B cell (primary cell): ENCODE data around the gene EGFL7. TPM values are rescaled to one million over a fixed set of nuclear protein-coding genes. Genes with fewer than 3 reads are reported as not detected.

ENCODE experiments used
- ATAC-seq: fragments of 200-7000 bp; cut with Tn5 transposase; one replicate; pipeline ENCODE4 v1.10.0; 2021; ENCODE audit warnings: low read depth, mild to moderate bottlenecking, moderate number of reproducible peaks, moderate library complexity
- CTCF ChIA-PET: fragments of 350-600 bp; sonication (Branson Sonifier 250); formaldehyde crosslinking; loops from one replicate; lab custom pipeline; 2021; ENCODE audit warnings: antibody characterized with exemption, inconsistent platforms; lab: Charles Lee
- POLR2A ChIA-PET: fragments of 350-600 bp; sonication (Branson Sonifier 250); formaldehyde crosslinking; loops from one replicate; lab custom pipeline; 2021; ENCODE audit warnings: antibody characterized with exemption; lab: Charles Lee
- DNase-seq: peaks from one replicate; pipeline ENCODE4 v3.0.0; 2013
- H2AFZ ChIP-seq: 2 replicates; pipeline ENCODE4 v1.6.1; 2012; ENCODE audit warnings: mild to moderate bottlenecking, low read depth, low read length; ENCODE audit not compliant: insufficient read depth, poor library complexity, severe bottlenecking
- H3K27ac ChIP-seq, 2 donors: 1 replicate in 1 of 2; 2 replicates in 1 of 2; pipeline ENCODE4 v1.5.1; 2012 to 2013; ENCODE audit warnings: low read length in 2 of 2, mild to moderate bottlenecking in 2 of 2, moderate library complexity in 1 of 2
- H3K27me3 ChIP-seq, 4 experiments: fragments of 200-600 bp in 1 of 4; sonication (generic) in 1 of 4; replicated peaks in 1 of 4; 1 replicate in 2 of 4; 2 replicates in 2 of 4; pipeline versions ENCODE4 v1.6.1 to v1.7.0; 2013 to 2016; ENCODE audit warnings: low read length in 3 of 4, mild to moderate bottlenecking in 2 of 4, mixed read lengths in 1 of 4, moderate library complexity in 1 of 4; ENCODE audit not compliant: insufficient read depth in 4 of 4, control insufficient read depth in 3 of 4; ENCODE audit errors: control extremely low read depth in 1 of 4
- H3K36me3 ChIP-seq, 2 experiments: replicated peaks in 1 of 2; 1 replicate in 1 of 2; 2 replicates in 1 of 2; pipeline versions ENCODE4 v1.6.1 to v1.7.1; 2013; ENCODE audit warnings: low read length in 1 of 2; ENCODE audit not compliant: insufficient read depth in 2 of 2, control insufficient read depth in 1 of 2; ENCODE audit errors: control extremely low read depth in 1 of 2, extremely low read depth in 1 of 2
- H3K4me1 ChIP-seq, 2 donors: fragments of 200-600 bp in 1 of 2; sonication (generic) in 1 of 2; 1 replicate in 1 of 2; 2 replicates in 1 of 2; pipeline versions ENCODE4 v1.5.1 to v1.6.1; 2013 to 2017; ENCODE audit warnings: low read length in 2 of 2; ENCODE audit not compliant: control insufficient read depth in 2 of 2, insufficient read depth in 2 of 2
- H3K4me2 ChIP-seq: replicated peaks from 2 replicates; pipeline ENCODE3; 2012; ENCODE audit warnings: mild to moderate bottlenecking, low read depth, low read length; ENCODE audit not compliant: poor library complexity, severe bottlenecking
- H3K4me3 ChIP-seq, 5 experiments: fragments of 200-600 bp in 1 of 5; sonication (generic) in 1 of 5; 1 replicate in 3 of 5; 2 replicates in 2 of 5; pipeline versions ENCODE4 v1.5.1 to v1.7.0; 2011 to 2016; ENCODE audit warnings: low read length in 4 of 5, mild to moderate bottlenecking in 4 of 5, low read depth in 2 of 5, control low read depth in 1 of 5, moderate library complexity in 1 of 5; ENCODE audit not compliant: insufficient read depth in 1 of 5; ENCODE audit errors: control extremely low read depth in 1 of 5, extremely low read depth in 1 of 5
- H3K79me2 ChIP-seq: fragments of 200-600 bp; sonication (generic); one replicate; pipeline ENCODE4 v1.6.0; 2016; ENCODE audit warnings: low read length; ENCODE audit not compliant: control insufficient read depth, insufficient read depth
- H3K9ac ChIP-seq: fragments of 200-600 bp; sonication (generic); 2 replicates; pipeline ENCODE4 v1.6.1; 2017; ENCODE audit warnings: mild to moderate bottlenecking, low read length, moderate library complexity
- H3K9me3 ChIP-seq, 3 donors: one replicate each; pipeline versions ENCODE4 v1.6.1 to v1.7.1; 2013; ENCODE audit warnings: low read length in 2 of 3; ENCODE audit not compliant: control insufficient read depth in 2 of 3, insufficient read depth in 1 of 3; ENCODE audit errors: control extremely low read depth in 1 of 3
- H4K20me1 ChIP-seq: 2 replicates; pipeline ENCODE4 v1.6.0; 2012; ENCODE audit warnings: mild to moderate bottlenecking, low read length; ENCODE audit not compliant: insufficient read depth, control insufficient read depth, poor library complexity, severe bottlenecking
- H3K27ac Mint-ChIP-seq: one replicate; pipeline ENCODE4 v1.8.0; 2021; ENCODE audit warnings: mixed read lengths
- H3K27me3 Mint-ChIP-seq: one replicate; pipeline ENCODE4 v1.8.0; 2021; ENCODE audit warnings: mixed read lengths
- H3K4me1 Mint-ChIP-seq: one replicate; pipeline ENCODE4 v1.8.0; 2021; ENCODE audit warnings: mixed read lengths
- H3K4me3 Mint-ChIP-seq: one replicate; pipeline ENCODE4 v1.8.0; 2021; ENCODE audit warnings: mixed read lengths
- H3K9me3 Mint-ChIP-seq: one replicate; pipeline ENCODE4 v1.8.0; 2022; ENCODE audit warnings: mixed read lengths; ENCODE audit not compliant: insufficient read depth
- CTCF ChIP-seq: fragments of 200-600 bp; IDR thresholded peaks from one replicate; pipeline ENCODE4 v1.8.0; 2022; ENCODE audit warnings: antibody characterized with exemption, mild to moderate bottlenecking
- EZH2 ChIP-seq: IDR thresholded peaks from 2 replicates; pipeline ENCODE4 v1.6.1; 2012; ENCODE audit warnings: borderline replicate concordance, low read depth, mild to moderate bottlenecking, moderate library complexity, low read length; ENCODE audit not compliant: insufficient read depth, poor library complexity, severe bottlenecking
- WGBS: methylation state at CpG from one replicate; pipeline ENCODE4 v1.1.5; 2013; ENCODE audit warnings: missing lambda C conversion rate; ENCODE audit not compliant: insufficient coverage; 5-methylcytosine and 5-hydroxymethylcytosine counted together
- intact Hi-C: fragments of 100-400 bp; cut with micrococcal nuclease; formaldehyde crosslinking; loops from one replicate; pipeline ENCODE4 v1.10.0; 2022
- polyA plus RNA-seq: library from polyadenylated mRNA; depleted of rRNA; stranded (reverse); fragments of >200 nt; gene quantifications from 2 replicates; pipeline ENCODE4 v1.2.3, GENCODE V29; 2012
- total RNA-seq, 2 donors: library from RNA; stranded (reverse); fragments of 120-200 nt in 1 of 2; gene quantifications; 1 replicate in 1 of 2; 2 replicates in 1 of 2; pipeline versions ENCODE4 v1.2.3 to v1.2.4, GENCODE V29; 2013 to 2022

EGFL7 gene
- total and polyA plus RNA-seq, 2 donors (not counting 1 experiment from before 2014, with no cell fraction given) = 0.34 TPM; not detected in 1

- H3K36me3 ChIP-seq = peaks cover 0 to 12% of the 10 kb centered on the region in 2 experiments
- intact Hi-C loops = no loop called here
- no peak for TF ChIP-seq EZH2
- TF ChIP-seq CTCF = no peak
- CTCF ChIA-PET = interaction anchor here (0.7 to 2.9 kb wide), 10 partner anchors 9 to 189 kb away, joined by 3 to 17 read pairs (median 5); no protein-coding TSS in a partner anchor
- H4K20me1 ChIP-seq = peaks cover 15% of the 10 kb centered on the region
- POLR2A ChIA-PET = interaction anchor here (0.6 kb wide), 2 partner anchors 28 to 130 kb away, joined by 4 to 12 read pairs; no protein-coding TSS in a partner anchor
- H3K4me1 ChIP-seq = peaks cover 0 to 5% of the 10 kb centered on the region in 2 donors
- no peaks in the 10 kb centered on the region for H3K79me2 ChIP-seq
- H3K9me3 Mint-ChIP-seq = no peaks in the 10 kb centered on the region
- H2AFZ ChIP-seq = no peak overlapping the region
- 90% methylated on average over 11 of the region's 14 CpGs for WGBS
- H3K4me2 ChIP-seq = no peak overlapping the region
- peaks cover 0 to 7% (median under 1%) of the 10 kb centered on the region in 4 experiments for H3K27me3 ChIP-seq
- DNase-seq (no peak), ATAC-seq (no peak)
- no peak overlapping the region for H3K4me3 ChIP-seq
- H3K9ac ChIP-seq = no peak overlapping the region
- H3K4me1 Mint-ChIP-seq = peaks cover 3% of the 10 kb centered on the region
- peaks cover 5% of the 10 kb centered on the region for H3K27me3 Mint-ChIP-seq
- H3K4me3 Mint-ChIP-seq = no peak overlapping the region
- H3K27ac ChIP-seq = no peak overlapping the region
- H3K9me3 ChIP-seq = no peaks in the 10 kb centered on the region
- no peak overlapping the region for H3K27ac Mint-ChIP-seq
Measured at GRCh38 chr9:136672431-136673087, 9.8 kb downstream of the EGFL7 start.
